B cell (primary cell): ENCODE measurements around the gene KREMEN2. TPM values are rescaled to one million over a fixed set of nuclear protein-coding genes. Genes with fewer than 3 reads are reported as not detected.

ENCODE experiments used
- ATAC-seq: fragments of 200-7000 bp; cut with Tn5 transposase; one replicate; pipeline ENCODE4 v1.10.0; 2021; ENCODE audit warnings: low read depth, mild to moderate bottlenecking, moderate number of reproducible peaks, moderate library complexity
- CTCF ChIA-PET: fragments of 350-600 bp; sonication (Branson Sonifier 250); formaldehyde crosslinking; loops from one replicate; lab custom pipeline; 2021; ENCODE audit warnings: antibody characterized with exemption, inconsistent platforms; lab: Charles Lee
- POLR2A ChIA-PET: fragments of 350-600 bp; sonication (Branson Sonifier 250); formaldehyde crosslinking; loops from one replicate; lab custom pipeline; 2021; ENCODE audit warnings: antibody characterized with exemption; lab: Charles Lee
- DNase-seq: peaks from one replicate; pipeline ENCODE4 v3.0.0; 2013
- H2AFZ ChIP-seq: 2 replicates; pipeline ENCODE4 v1.6.1; 2012; ENCODE audit warnings: mild to moderate bottlenecking, low read depth, low read length; ENCODE audit not compliant: insufficient read depth, poor library complexity, severe bottlenecking
- H3K27ac ChIP-seq, 2 donors: 1 replicate in 1 of 2; 2 replicates in 1 of 2; pipeline ENCODE4 v1.5.1; 2012 to 2013; ENCODE audit warnings: low read length in 2 of 2, mild to moderate bottlenecking in 2 of 2, moderate library complexity in 1 of 2
- H3K27me3 ChIP-seq, 4 experiments: fragments of 200-600 bp in 1 of 4; sonication (generic) in 1 of 4; replicated peaks in 1 of 4; 1 replicate in 2 of 4; 2 replicates in 2 of 4; pipeline versions ENCODE4 v1.6.1 to v1.7.0; 2013 to 2016; ENCODE audit warnings: low read length in 3 of 4, mild to moderate bottlenecking in 2 of 4, mixed read lengths in 1 of 4, moderate library complexity in 1 of 4; ENCODE audit not compliant: insufficient read depth in 4 of 4, control insufficient read depth in 3 of 4; ENCODE audit errors: control extremely low read depth in 1 of 4
- H3K36me3 ChIP-seq, 2 experiments: replicated peaks in 1 of 2; 1 replicate in 1 of 2; 2 replicates in 1 of 2; pipeline versions ENCODE4 v1.6.1 to v1.7.1; 2013; ENCODE audit warnings: low read length in 1 of 2; ENCODE audit not compliant: insufficient read depth in 2 of 2, control insufficient read depth in 1 of 2; ENCODE audit errors: control extremely low read depth in 1 of 2, extremely low read depth in 1 of 2
- H3K4me1 ChIP-seq, 2 donors: fragments of 200-600 bp in 1 of 2; sonication (generic) in 1 of 2; 1 replicate in 1 of 2; 2 replicates in 1 of 2; pipeline versions ENCODE4 v1.5.1 to v1.6.1; 2013 to 2017; ENCODE audit warnings: low read length in 2 of 2; ENCODE audit not compliant: control insufficient read depth in 2 of 2, insufficient read depth in 2 of 2
- H3K4me2 ChIP-seq: replicated peaks from 2 replicates; pipeline ENCODE3; 2012; ENCODE audit warnings: mild to moderate bottlenecking, low read depth, low read length; ENCODE audit not compliant: poor library complexity, severe bottlenecking
- H3K4me3 ChIP-seq, 5 experiments: fragments of 200-600 bp in 1 of 5; sonication (generic) in 1 of 5; 1 replicate in 3 of 5; 2 replicates in 2 of 5; pipeline versions ENCODE4 v1.5.1 to v1.7.0; 2011 to 2016; ENCODE audit warnings: low read length in 4 of 5, mild to moderate bottlenecking in 4 of 5, low read depth in 2 of 5, control low read depth in 1 of 5, moderate library complexity in 1 of 5; ENCODE audit not compliant: insufficient read depth in 1 of 5; ENCODE audit errors: control extremely low read depth in 1 of 5, extremely low read depth in 1 of 5
- H3K79me2 ChIP-seq: fragments of 200-600 bp; sonication (generic); one replicate; pipeline ENCODE4 v1.6.0; 2016; ENCODE audit warnings: low read length; ENCODE audit not compliant: control insufficient read depth, insufficient read depth
- H3K9ac ChIP-seq: fragments of 200-600 bp; sonication (generic); 2 replicates; pipeline ENCODE4 v1.6.1; 2017; ENCODE audit warnings: mild to moderate bottlenecking, low read length, moderate library complexity
- H3K9me3 ChIP-seq, 3 donors: one replicate each; pipeline versions ENCODE4 v1.6.1 to v1.7.1; 2013; ENCODE audit warnings: low read length in 2 of 3; ENCODE audit not compliant: control insufficient read depth in 2 of 3, insufficient read depth in 1 of 3; ENCODE audit errors: control extremely low read depth in 1 of 3
- H4K20me1 ChIP-seq: 2 replicates; pipeline ENCODE4 v1.6.0; 2012; ENCODE audit warnings: mild to moderate bottlenecking, low read length; ENCODE audit not compliant: insufficient read depth, control insufficient read depth, poor library complexity, severe bottlenecking
- H3K27ac Mint-ChIP-seq: one replicate; pipeline ENCODE4 v1.8.0; 2021; ENCODE audit warnings: mixed read lengths
- H3K27me3 Mint-ChIP-seq: one replicate; pipeline ENCODE4 v1.8.0; 2021; ENCODE audit warnings: mixed read lengths
- H3K4me1 Mint-ChIP-seq: one replicate; pipeline ENCODE4 v1.8.0; 2021; ENCODE audit warnings: mixed read lengths
- H3K4me3 Mint-ChIP-seq: one replicate; pipeline ENCODE4 v1.8.0; 2021; ENCODE audit warnings: mixed read lengths
- H3K9me3 Mint-ChIP-seq: one replicate; pipeline ENCODE4 v1.8.0; 2022; ENCODE audit warnings: mixed read lengths; ENCODE audit not compliant: insufficient read depth
- EZH2 ChIP-seq: IDR thresholded peaks from 2 replicates; pipeline ENCODE4 v1.6.1; 2012; ENCODE audit warnings: borderline replicate concordance, low read depth, mild to moderate bottlenecking, moderate library complexity, low read length; ENCODE audit not compliant: insufficient read depth, poor library complexity, severe bottlenecking
- WGBS: methylation state at CpG from one replicate; pipeline ENCODE4 v1.1.5; 2013; ENCODE audit warnings: missing lambda C conversion rate; ENCODE audit not compliant: insufficient coverage; 5-methylcytosine and 5-hydroxymethylcytosine counted together
- intact Hi-C: fragments of 100-400 bp; cut with micrococcal nuclease; formaldehyde crosslinking; loops from one replicate; pipeline ENCODE4 v1.10.0; 2022
- polyA plus RNA-seq: library from polyadenylated mRNA; depleted of rRNA; stranded (reverse); fragments of >200 nt; gene quantifications from 2 replicates; pipeline ENCODE4 v1.2.3, GENCODE V29; 2012
- total RNA-seq, 2 donors: library from RNA; stranded (reverse); fragments of 120-200 nt in 1 of 2; gene quantifications; 1 replicate in 1 of 2; 2 replicates in 1 of 2; pipeline versions ENCODE4 v1.2.3 to v1.2.4, GENCODE V29; 2013 to 2022
- TF ChIP-seq, protein P1 (sequence below): fragments of 200-600 bp; IDR thresholded peaks from one replicate; pipeline ENCODE4 v1.8.0; 2022; ENCODE audit warnings: antibody characterized with exemption, mild to moderate bottlenecking

KREMEN2 gene
- total and polyA plus RNA-seq, 2 donors (not counting 1 experiment from before 2014, with no cell fraction given), result 0.17 to 1.1 TPM

- H3K4me3 Mint-ChIP-seq, result no peak overlapping the region
- H3K27ac Mint-ChIP-seq, result peak overlapping the region; percentile 6
- ChIA-PET POLR2A (no interaction called here), CTCF (interaction anchor here (1.2 kb wide), 1 partner anchor 17 kb away, joined by 3 read pairs; no protein-coding TSS in a partner anchor)
- no peak for DNase-seq
- peaks cover 12% of the 10 kb centered on the region for H3K4me1 Mint-ChIP-seq
- no peaks in the 10 kb centered on the region for H3K9me3 Mint-ChIP-seq
- TF ChIP-seq, protein P1, sequence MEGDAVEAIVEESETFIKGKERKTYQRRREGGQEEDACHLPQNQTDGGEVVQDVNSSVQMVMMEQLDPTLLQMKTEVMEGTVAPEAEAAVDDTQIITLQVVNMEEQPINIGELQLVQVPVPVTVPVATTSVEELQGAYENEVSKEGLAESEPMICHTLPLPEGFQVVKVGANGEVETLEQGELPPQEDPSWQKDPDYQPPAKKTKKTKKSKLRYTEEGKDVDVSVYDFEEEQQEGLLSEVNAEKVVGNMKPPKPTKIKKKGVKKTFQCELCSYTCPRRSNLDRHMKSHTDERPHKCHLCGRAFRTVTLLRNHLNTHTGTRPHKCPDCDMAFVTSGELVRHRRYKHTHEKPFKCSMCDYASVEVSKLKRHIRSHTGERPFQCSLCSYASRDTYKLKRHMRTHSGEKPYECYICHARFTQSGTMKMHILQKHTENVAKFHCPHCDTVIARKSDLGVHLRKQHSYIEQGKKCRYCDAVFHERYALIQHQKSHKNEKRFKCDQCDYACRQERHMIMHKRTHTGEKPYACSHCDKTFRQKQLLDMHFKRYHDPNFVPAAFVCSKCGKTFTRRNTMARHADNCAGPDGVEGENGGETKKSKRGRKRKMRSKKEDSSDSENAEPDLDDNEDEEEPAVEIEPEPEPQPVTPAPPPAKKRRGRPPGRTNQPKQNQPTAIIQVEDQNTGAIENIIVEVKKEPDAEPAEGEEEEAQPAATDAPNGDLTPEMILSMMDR, result no peak
- TF ChIP-seq EZH2, result no peak
- Histone ChIP-seq H2AFZ (no peak overlapping the region), H3K4me2 (no peak overlapping the region), H3K79me2 (no peaks in the 10 kb centered on the region), H3K4me3 (no peak overlapping the region), H3K9me3 (no peaks in the 10 kb centered on the region), H4K20me1 (no peaks in the 10 kb centered on the region), H3K9ac (no peak overlapping the region), H3K36me3 (no peaks in the 10 kb centered on the region), H3K27ac (no peak overlapping the region), H3K27me3 (peaks cover 0 to 4% (median 0%) of the 10 kb centered on the region in 4 experiments), H3K4me1 (peaks cover 8 to 21% of the 10 kb centered on the region in 2 donors)
- H3K27me3 Mint-ChIP-seq, result no peaks in the 10 kb centered on the region
- no peak for ATAC-seq
- intact Hi-C loops, result no loop called here
- WGBS, result 82% methylated on average over 16 of the region's 17 CpGs
Observed at GRCh38 chr16:2986623-2987188, 22.6 kb downstream of the KREMEN2 start.

GRCh38 chr16:2987286-2987685 lies 23.2 kb downstream of the KREMEN2 start:
- no peak overlapping the region for H3K4me3 Mint-ChIP-seq
- ATAC-seq, result no peak
- Histone ChIP-seq H3K9ac (no peak overlapping the region), H3K27me3 (peaks cover 0 to 4% (median 0%) of the 10 kb centered on the region in 4 experiments), H3K4me2 (no peak overlapping the region), H4K20me1 (no peaks in the 10 kb centered on the region), H3K27ac (no peak overlapping the region), H2AFZ (no peak overlapping the region), H3K4me1 (peaks cover 8 to 17% of the 10 kb centered on the region in 2 donors), H3K36me3 (no peaks in the 10 kb centered on the region), H3K9me3 (no peaks in the 10 kb centered on the region), H3K79me2 (no peaks in the 10 kb centered on the region), H3K4me3 (no peak overlapping the region)
- peaks cover 10% of the 10 kb centered on the region for H3K4me1 Mint-ChIP-seq
- ChIA-PET CTCF (interaction anchor here (1.2 kb wide), 1 partner anchor 17 kb away, joined by 3 read pairs; no protein-coding TSS in a partner anchor), POLR2A (no interaction called here)
- no peaks in the 10 kb centered on the region for H3K27me3 Mint-ChIP-seq
- no peak overlapping the region for H3K27ac Mint-ChIP-seq
- WGBS, result 88% methylated on average over 9 of the region's 9 CpGs
- no peak for DNase-seq
- no peak for TF ChIP-seq EZH2
- TF ChIP-seq, protein P1, result no peak
- H3K9me3 Mint-ChIP-seq, result no peaks in the 10 kb centered on the region
- intact Hi-C loops, result no loop called here
